Measurements from ENCODE around the gene DMRTC2. TPM values are rescaled to one million over a fixed set of nuclear protein-coding genes. Genes with fewer than 3 reads are reported as not detected.
"Not testable (repeated sequence)": the region's sequence is repeated elsewhere in the genome, so short reads cannot be mapped to it uniquely, and the experiment has no call there.

Gene DMRTC2
- total RNA-seq, 1 experiment from 2014 or later, result not detected

DNA sequence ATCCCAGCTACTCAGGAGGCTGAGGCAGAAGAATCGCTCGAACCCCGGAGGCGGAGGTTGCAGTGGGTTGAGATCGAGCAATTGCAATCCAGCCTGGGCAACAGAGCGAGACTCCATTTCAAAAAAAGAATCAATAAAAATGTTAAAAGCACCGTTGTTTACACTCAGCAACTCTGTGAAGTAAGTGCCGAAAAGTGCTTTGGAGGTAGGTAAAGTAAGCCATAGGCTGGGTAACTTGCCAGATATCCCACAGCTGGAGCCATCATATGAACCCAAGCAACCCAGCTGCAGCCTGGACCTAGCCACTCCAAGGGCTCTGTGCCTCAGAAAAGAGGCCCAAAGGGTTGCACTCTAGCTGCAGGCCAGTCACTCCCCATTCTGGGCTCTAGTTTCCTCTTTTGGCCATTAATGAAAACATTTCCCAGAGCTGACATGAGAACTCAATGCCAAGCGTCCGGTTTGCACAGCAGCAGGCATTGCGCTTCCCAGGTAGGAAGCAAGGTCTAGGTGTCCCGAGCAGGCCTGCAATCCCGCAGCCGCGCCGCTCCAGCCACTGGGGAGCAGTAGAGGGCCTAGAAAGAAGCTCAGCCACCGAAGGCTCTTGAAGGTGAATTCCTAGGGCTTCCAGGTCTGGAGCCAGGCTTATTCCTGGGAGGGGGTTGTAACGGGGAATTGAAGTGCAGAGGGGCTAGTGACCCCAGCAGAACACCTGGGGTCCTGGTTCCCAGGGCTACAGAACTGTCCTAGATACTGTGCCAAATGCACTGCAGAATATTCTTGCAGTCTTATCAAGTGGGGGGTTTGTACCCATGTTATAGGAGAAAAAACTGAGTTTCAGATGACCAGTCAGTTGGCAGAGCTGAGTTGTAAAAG lies 28.2 kb downstream of the DMRTC2 start:
- no peaks in the 10 kb centered on the region for H3K27me3 ChIP-seq (ENCODE audit: control insufficient read depth, insufficient read depth, low read length)
- peak; percentile 84 for ATAC-seq
- peak; percentile 53 for DNase-seq (ENCODE audit: low read depth, low spot score)
- POLR2A ChIA-PET, result interaction anchor here (1.3 kb wide), 1 partner anchor 78 kb away, joined by 11 read pairs; no protein-coding TSS in a partner anchor
- H3K4me1 ChIP-seq (ENCODE audit: control insufficient read depth, insufficient read depth, low read length), result peaks cover 4% of the 10 kb centered on the region
- no TSS peak for BruUV-seq (replicated peaks)
- in situ Hi-C loops (cut with HindIII; ENCODE audit: low pct_unique_long_range_greater_than_20kb, low sequenced_read_pairs), result no loop called here
- H3K36me3 ChIP-seq (ENCODE audit: control insufficient read depth, insufficient read depth, low read length), result no peaks in the 10 kb centered on the region; the same call in 1 of the 2 replicates
- H3K4me3 ChIP-seq (ENCODE audit: low read depth in 2 of 2, low read length in 2 of 2), result no peak overlapping the region
- TF ChIP-seq, protein P1, sequence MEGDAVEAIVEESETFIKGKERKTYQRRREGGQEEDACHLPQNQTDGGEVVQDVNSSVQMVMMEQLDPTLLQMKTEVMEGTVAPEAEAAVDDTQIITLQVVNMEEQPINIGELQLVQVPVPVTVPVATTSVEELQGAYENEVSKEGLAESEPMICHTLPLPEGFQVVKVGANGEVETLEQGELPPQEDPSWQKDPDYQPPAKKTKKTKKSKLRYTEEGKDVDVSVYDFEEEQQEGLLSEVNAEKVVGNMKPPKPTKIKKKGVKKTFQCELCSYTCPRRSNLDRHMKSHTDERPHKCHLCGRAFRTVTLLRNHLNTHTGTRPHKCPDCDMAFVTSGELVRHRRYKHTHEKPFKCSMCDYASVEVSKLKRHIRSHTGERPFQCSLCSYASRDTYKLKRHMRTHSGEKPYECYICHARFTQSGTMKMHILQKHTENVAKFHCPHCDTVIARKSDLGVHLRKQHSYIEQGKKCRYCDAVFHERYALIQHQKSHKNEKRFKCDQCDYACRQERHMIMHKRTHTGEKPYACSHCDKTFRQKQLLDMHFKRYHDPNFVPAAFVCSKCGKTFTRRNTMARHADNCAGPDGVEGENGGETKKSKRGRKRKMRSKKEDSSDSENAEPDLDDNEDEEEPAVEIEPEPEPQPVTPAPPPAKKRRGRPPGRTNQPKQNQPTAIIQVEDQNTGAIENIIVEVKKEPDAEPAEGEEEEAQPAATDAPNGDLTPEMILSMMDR (IDR thresholded peaks at IDR 0.05), result peak; percentile 84
- TF ChIP-seq TCF7L2 (IDR thresholded peaks at IDR 0.05; ENCODE audit: low read depth, low read length) (no peak), POLR2AphosphoS5 (IDR thresholded peaks at IDR 0.05; ENCODE audit: low read depth, low read length) (peak; percentile 83)
- CTCF ChIA-PET, result interaction anchor here (0.9 kb wide), 1 partner anchor 42 kb away, joined by 3 read pairs; no protein-coding TSS in a partner anchor
- H3K27ac ChIP-seq (ENCODE audit: low read length), result no peak overlapping the region
- H3K9me3 ChIP-seq (ENCODE audit: control insufficient read depth, insufficient read depth, low read depth, low read length), result no peaks in the 10 kb centered on the region
- intact Hi-C loops (cut with micrococcal nuclease; ENCODE audit: unreplicated experiment), result no loop called here

DNA sequence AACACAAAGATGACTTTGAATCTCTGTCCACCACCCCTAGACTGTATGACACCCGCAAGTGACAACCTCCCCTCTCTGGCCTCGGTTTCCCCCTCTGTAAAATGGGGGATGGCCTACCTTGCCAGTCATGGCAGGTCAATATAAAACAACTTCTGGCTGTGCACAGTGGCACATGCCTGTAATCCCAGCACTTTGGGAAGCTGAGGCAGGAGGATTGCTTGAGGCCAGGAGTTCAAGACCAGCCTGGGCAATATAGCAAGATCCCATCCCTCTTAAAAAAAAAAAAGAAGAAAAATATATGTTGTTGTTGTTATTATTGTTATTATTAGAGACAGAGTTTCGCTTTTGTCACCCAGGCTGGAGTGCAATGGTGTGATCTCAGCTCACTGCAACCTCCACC lies 31.1 kb downstream of the DMRTC2 start:
- BruUV-seq (replicated peaks); H3K4me3 ChIP-seq (ENCODE audit: low read depth in 2 of 2, low read length in 2 of 2); H3K27ac ChIP-seq (ENCODE audit: low read length); H3K4me1 ChIP-seq (ENCODE audit: control insufficient read depth, insufficient read depth, low read length); H3K9me3 ChIP-seq (ENCODE audit: control insufficient read depth, insufficient read depth, low read depth, low read length); ATAC-seq; H3K36me3 ChIP-seq (ENCODE audit: control insufficient read depth, insufficient read depth, low read length); H3K27me3 ChIP-seq (ENCODE audit: control insufficient read depth, insufficient read depth, low read length); in situ Hi-C loops (cut with HindIII; ENCODE audit: low pct_unique_long_range_greater_than_20kb, low sequenced_read_pairs); CTCF ChIA-PET; DNase-seq (ENCODE audit: low read depth, low spot score); POLR2A ChIA-PET: not testable (repeated sequence)
- intact Hi-C loops (cut with micrococcal nuclease; ENCODE audit: unreplicated experiment), result loop anchor here (5.0 kb wide), 1 partner anchor 81 kb away; the partner anchor contains the start of gene RABAC1

DNA sequence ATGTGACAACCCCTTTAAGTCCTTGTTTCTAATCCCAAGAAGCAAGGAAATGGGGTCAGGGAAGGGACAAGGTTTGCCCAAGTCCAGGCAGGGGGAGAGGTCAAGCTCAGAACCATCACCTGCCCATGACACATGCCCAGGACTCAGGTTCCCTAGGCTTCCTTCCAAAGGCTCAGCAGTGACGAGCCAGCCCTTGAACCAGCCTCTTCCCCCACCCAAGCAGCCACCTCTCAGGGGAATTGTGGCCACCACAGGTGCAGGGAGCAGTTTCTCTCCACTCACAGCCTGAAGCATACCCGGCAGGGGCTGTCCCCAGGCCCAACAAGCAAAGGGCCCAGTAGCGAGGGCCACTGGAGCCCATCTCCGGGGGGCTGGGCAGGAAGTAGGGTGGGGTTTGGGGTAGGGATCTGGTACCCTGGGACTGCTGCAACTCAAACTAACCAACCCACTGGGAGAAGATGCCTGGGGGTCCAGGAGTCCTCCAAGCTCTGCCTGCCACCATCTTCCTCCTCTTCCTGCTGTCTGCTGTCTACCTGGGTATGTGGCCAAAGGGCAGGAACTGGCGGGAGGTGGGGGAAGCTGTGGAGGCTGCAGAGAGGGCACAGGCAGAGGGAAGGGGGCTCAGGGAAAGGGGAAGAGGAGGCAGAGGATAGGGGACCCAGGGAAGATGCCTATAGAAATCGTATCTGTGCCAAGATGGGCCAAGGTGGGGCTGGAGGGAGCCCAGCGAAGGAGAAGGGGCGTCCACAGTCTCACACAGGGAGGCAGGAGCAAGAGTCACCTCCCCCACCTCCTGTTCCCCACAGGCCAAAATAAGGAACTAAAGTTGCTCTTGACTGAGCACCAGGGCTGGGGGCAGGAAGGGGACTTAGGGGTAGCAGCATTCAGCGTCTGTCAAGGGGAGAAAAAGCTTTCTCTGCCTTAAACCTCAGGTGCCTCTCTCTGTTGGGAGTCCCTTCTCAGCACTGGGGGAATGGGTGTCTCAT lies 32.3 kb downstream of the DMRTC2 start, which contains the start of gene CD79A:
CD79A (plus strand) TSS at position 433 of the 986 bp plus-strand sequence; CDS start at position 459, 26 bp downstream.
- in situ Hi-C loops (cut with HindIII; ENCODE audit: low pct_unique_long_range_greater_than_20kb, low sequenced_read_pairs) (no loop called here), intact Hi-C loops (cut with micrococcal nuclease; ENCODE audit: unreplicated experiment) (loop anchor here (5.0 kb wide), 1 partner anchor 80 kb away; the partner anchor contains the start of gene RABAC1)
- ChIA-PET CTCF (no interaction called here), POLR2A (no interaction called here)
- no peaks in the 10 kb centered on the region for H3K9me3 ChIP-seq (ENCODE audit: control insufficient read depth, insufficient read depth, low read depth, low read length)
- H3K4me3 ChIP-seq (ENCODE audit: low read depth in 2 of 2, low read length in 2 of 2), result no peak within 1 kb of the TSS
- BruUV-seq (replicated peaks), result no TSS peak
- TF ChIP-seq, protein P1 (IDR thresholded peaks at IDR 0.05), result no peak
- TF ChIP-seq TCF7L2 (IDR thresholded peaks at IDR 0.05; ENCODE audit: low read depth, low read length) (no peak), SIN3A (IDR thresholded peaks at IDR 0.05; ENCODE audit: borderline replicate concordance, insufficient read depth, low read depth, low read length) (no peak), POLR2AphosphoS5 (IDR thresholded peaks at IDR 0.05; ENCODE audit: low read depth, low read length) (no peak)
- TF ChIP-seq, protein P2, sequence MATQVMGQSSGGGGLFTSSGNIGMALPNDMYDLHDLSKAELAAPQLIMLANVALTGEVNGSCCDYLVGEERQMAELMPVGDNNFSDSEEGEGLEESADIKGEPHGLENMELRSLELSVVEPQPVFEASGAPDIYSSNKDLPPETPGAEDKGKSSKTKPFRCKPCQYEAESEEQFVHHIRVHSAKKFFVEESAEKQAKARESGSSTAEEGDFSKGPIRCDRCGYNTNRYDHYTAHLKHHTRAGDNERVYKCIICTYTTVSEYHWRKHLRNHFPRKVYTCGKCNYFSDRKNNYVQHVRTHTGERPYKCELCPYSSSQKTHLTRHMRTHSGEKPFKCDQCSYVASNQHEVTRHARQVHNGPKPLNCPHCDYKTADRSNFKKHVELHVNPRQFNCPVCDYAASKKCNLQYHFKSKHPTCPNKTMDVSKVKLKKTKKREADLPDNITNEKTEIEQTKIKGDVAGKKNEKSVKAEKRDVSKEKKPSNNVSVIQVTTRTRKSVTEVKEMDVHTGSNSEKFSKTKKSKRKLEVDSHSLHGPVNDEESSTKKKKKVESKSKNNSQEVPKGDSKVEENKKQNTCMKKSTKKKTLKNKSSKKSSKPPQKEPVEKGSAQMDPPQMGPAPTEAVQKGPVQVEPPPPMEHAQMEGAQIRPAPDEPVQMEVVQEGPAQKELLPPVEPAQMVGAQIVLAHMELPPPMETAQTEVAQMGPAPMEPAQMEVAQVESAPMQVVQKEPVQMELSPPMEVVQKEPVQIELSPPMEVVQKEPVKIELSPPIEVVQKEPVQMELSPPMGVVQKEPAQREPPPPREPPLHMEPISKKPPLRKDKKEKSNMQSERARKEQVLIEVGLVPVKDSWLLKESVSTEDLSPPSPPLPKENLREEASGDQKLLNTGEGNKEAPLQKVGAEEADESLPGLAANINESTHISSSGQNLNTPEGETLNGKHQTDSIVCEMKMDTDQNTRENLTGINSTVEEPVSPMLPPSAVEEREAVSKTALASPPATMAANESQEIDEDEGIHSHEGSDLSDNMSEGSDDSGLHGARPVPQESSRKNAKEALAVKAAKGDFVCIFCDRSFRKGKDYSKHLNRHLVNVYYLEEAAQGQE (IDR thresholded peaks at IDR 0.05; ENCODE audit: insufficient read depth in 1 of 2, low read depth in 2 of 2, low read length in 1 of 2), result no peak
- H3K36me3 ChIP-seq (ENCODE audit: control insufficient read depth, insufficient read depth, low read length), result no peaks in the 10 kb centered on the region
- DNase-seq (ENCODE audit: low read depth, low spot score) (no peak), ATAC-seq (no peak)
- peaks cover 3% of the 10 kb centered on the region; the same call in 1 of the 2 replicates for H3K4me1 ChIP-seq (ENCODE audit: control insufficient read depth, insufficient read depth, low read length)
- H3K27me3 ChIP-seq (ENCODE audit: control insufficient read depth, insufficient read depth, low read length), result no peaks in the 10 kb centered on the region
- H3K27ac ChIP-seq (ENCODE audit: low read length), result no peak within 1 kb of the TSS
